Measurements from ENCODE around the gene VCL. TPM values are rescaled to one million over a fixed set of nuclear protein-coding genes. Genes with fewer than 3 reads are reported as not detected.

Gene VCL
- total and polyA plus RNA-seq, 9 of the 15 experiments (the other 6 are each of a cell fraction or from before 2014, with no cell fraction given), result 29.8 to 186 (median 76.4) TPM

- TF ChIP-seq REST (IDR thresholded peaks at IDR 0.05; ENCODE audit: borderline replicate concordance) (0 out of 2 replicates have a peak, but pooled peaks have one; percentile 11), REST (CRISPR knock-in tag; IDR thresholded peaks at IDR 0.05; ENCODE audit: low read depth) (peak; percentile 63; the same call in 1 of the 2 replicates), ARID3A (IDR thresholded peaks at IDR 0.05; ENCODE audit: borderline replicate concordance, low read depth, low read length) (no peak), SMARCA5 (IDR thresholded peaks at IDR 0.05) (no peak; the same call in 1 of the 2 replicates), ZSCAN29 (IDR thresholded peaks at IDR 0.05) (0 out of 2 replicates have a peak, but pooled peaks have one; percentile 55), MCM7 (IDR thresholded peaks at IDR 0.05) (no peak), ESRRB (CRISPR knock-in tag; IDR thresholded peaks at IDR 0.05; ENCODE audit: borderline replicate concordance) (no peak), MCM3 (IDR thresholded peaks at IDR 0.05) (no peak), POLR2AphosphoS5 (IDR thresholded peaks at IDR 0.05; ENCODE audit: control insufficient read depth, insufficient read depth, low read depth, low read length) (peak; percentile 95), STAT6 (CRISPR knock-in tag; IDR thresholded peaks at IDR 0.05) (peak; percentile 83; the same call in 1 of the 2 replicates), MTA2 (IDR thresholded peaks at IDR 0.05; ENCODE audit: low read depth) (no peak), HBP1 (CRISPR knock-in tag; IDR thresholded peaks at IDR 0.05) (peak; percentile 75; the same call in 1 of the 2 replicates)
These were observed at the start of gene VCL (continued) for GRCh38 chr10:73997787-73998622.

Measured in K562 (cell line).